Endothelial cell of umbilical vein (primary cell): ENCODE measurements around the gene S100A7. TPM values are rescaled to one million over a fixed set of nuclear protein-coding genes. Genes with fewer than 3 reads are reported as not detected.

ENCODE experiments used
- BruUV-seq: library from RNA; stranded (reverse); fragments of 400-500 nt; replicated peaks from 2 replicates; lab custom pipeline; 2021; lab: Mats Ljungman, UMichigan
- CTCF ChIA-PET: fragments of 300-600, 350-600 bp; sonication (Branson Sonifier 250); formaldehyde crosslinking; loops from one replicate; lab custom pipeline; 2021; ENCODE audit warnings: antibody characterized with exemption, inconsistent platforms; lab: Charles Lee
- POLR2A ChIA-PET: fragments of 300-600, 350-600 bp; sonication (Branson Sonifier 250); formaldehyde crosslinking; loops from one replicate; lab custom pipeline; 2021; ENCODE audit warnings: antibody characterized with exemption, inconsistent platforms; lab: Charles Lee
- DNase-seq: peaks from one replicate; pipeline ENCODE4 v3.0.0-alpha.2; 2011; ENCODE audit warnings: low read depth, low spot score
- FAIRE-seq: peaks from 2 replicates; lab custom pipeline; 2011; peaks lifted over from hg19 to GRCh38; lab: Jason Lieb, UNC
- H2AFZ ChIP-seq: 2 replicates; pipeline ENCODE4 v1.6.0; 2012; ENCODE audit warnings: low read depth, low read length, control low read depth, inconsistent platforms
- H3K27ac ChIP-seq: 2 replicates; pipeline ENCODE4 v1.5.1; 2011; ENCODE audit warnings: low read depth, mild to moderate bottlenecking, control low read depth, low read length, moderate library complexity; ENCODE audit not compliant: insufficient read depth
- H3K27me3 ChIP-seq, 2 experiments: 2 replicates each; pipeline versions ENCODE4 v1.6.0 to v1.6.1; 2011; ENCODE audit warnings: low read length in 2 of 2, mixed read lengths in 1 of 2; ENCODE audit not compliant: control insufficient read depth in 2 of 2, insufficient read depth in 2 of 2
- H3K36me3 ChIP-seq, 2 experiments: 2 replicates in 1 of 2; 3 replicates in 1 of 2; pipeline ENCODE4 v1.5.1; 2011; ENCODE audit warnings: low read length in 2 of 2, mild to moderate bottlenecking in 1 of 2, moderate library complexity in 1 of 2; ENCODE audit not compliant: control insufficient read depth in 2 of 2, insufficient read depth in 2 of 2; ENCODE audit errors: extremely low read depth in 1 of 2
- H3K4me1 ChIP-seq: 3 replicates; pipeline ENCODE4 v1.5.1; 2011; ENCODE audit warnings: mild to moderate bottlenecking, low read length; ENCODE audit not compliant: control insufficient read depth, insufficient read depth; ENCODE audit errors: extremely low read depth
- H3K4me2 ChIP-seq: 2 replicates; pipeline ENCODE4 v1.6.1; 2011; ENCODE audit warnings: low read length, control low read depth, mixed read lengths; ENCODE audit not compliant: insufficient read depth
- H3K4me3 ChIP-seq, 3 experiments: fragments of 200-600 bp in 1 of 3; sonication (generic), shearing (Covaris generic) in 1 of 3; replicated peaks in 1 of 3; 2 replicates each; pipeline ENCODE4 v1.5.1; 2011 to 2016; ENCODE audit warnings: control low read depth in 3 of 3, low read length in 3 of 3, mild to moderate bottlenecking in 2 of 3, inconsistent platforms in 1 of 3, low read depth in 1 of 3, moderate library complexity in 1 of 3; ENCODE audit not compliant: insufficient read depth in 1 of 3
- H3K79me2 ChIP-seq: 2 replicates; pipeline ENCODE4 v1.6.0; 2012; ENCODE audit warnings: low read length, inconsistent platforms; ENCODE audit not compliant: control insufficient read depth, insufficient read depth
- H3K9ac ChIP-seq: replicated peaks from 2 replicates; pipeline ENCODE3; 2011; ENCODE audit warnings: low read length, control low read depth; ENCODE audit not compliant: insufficient read depth; ENCODE audit errors: extremely low read depth
- H3K9me1 ChIP-seq: replicated peaks from 3 replicates; pipeline ENCODE4 v1.6.0; 2011; ENCODE audit warnings: mild to moderate bottlenecking, low read length; ENCODE audit not compliant: control insufficient read depth, insufficient read depth; ENCODE audit errors: extremely low read depth
- H3K9me3 ChIP-seq: replicated peaks from 2 replicates; pipeline ENCODE4 v1.5.1; 2012; ENCODE audit warnings: low read length, inconsistent platforms; ENCODE audit not compliant: control insufficient read depth, insufficient read depth
- H4K20me1 ChIP-seq: replicated peaks from 2 replicates; pipeline ENCODE3; 2011; ENCODE audit warnings: mild to moderate bottlenecking, low read length; ENCODE audit not compliant: control insufficient read depth, insufficient read depth; ENCODE audit errors: extremely low read depth
- EZH2 ChIP-seq: IDR thresholded peaks from 2 replicates; pipeline ENCODE4 v1.6.1; 2012; ENCODE audit warnings: borderline replicate concordance, low read depth, mild to moderate bottlenecking, moderate library complexity, low read length, inconsistent platforms; ENCODE audit not compliant: severe bottlenecking
- FOS ChIP-seq: IDR thresholded peaks from 2 replicates; pipeline ENCODE4 v1.6.1; 2011; ENCODE audit warnings: mild to moderate bottlenecking, low read length, moderate library complexity, borderline replicate concordance; ENCODE audit not compliant: insufficient read depth
- GATA2 ChIP-seq: IDR thresholded peaks from 2 replicates; pipeline ENCODE4 v1.7.0; 2011; ENCODE audit warnings: low read depth, mild to moderate bottlenecking, moderate library complexity, mixed read lengths, low read length; ENCODE audit not compliant: insufficient read length, insufficient read depth
- JUN ChIP-seq: IDR thresholded peaks from 2 replicates; pipeline ENCODE4 v1.6.1; 2011; ENCODE audit warnings: borderline replicate concordance, low read depth; ENCODE audit not compliant: insufficient read length, insufficient read depth
- MYC ChIP-seq: IDR thresholded peaks from one replicate; pipeline ENCODE4 v1.6.1; 2011; ENCODE audit warnings: mild to moderate bottlenecking, low read depth, low read length
- POLR2A ChIP-seq: IDR thresholded peaks from 2 replicates; pipeline ENCODE4 v1.6.1; 2012; ENCODE audit warnings: low read depth, mild to moderate bottlenecking, control low read depth, low read length
- POLR2AphosphoS5 ChIP-seq: IDR thresholded peaks from 2 replicates; pipeline ENCODE4 v1.6.1; 2012; ENCODE audit warnings: low read depth, mild to moderate bottlenecking, control low read depth, low read length, moderate library complexity; ENCODE audit not compliant: insufficient read depth
- dilution Hi-C: fragments of 300-500 bp; cut with MboI; formaldehyde crosslinking; loops from one replicate; pipeline ENCODE4 v1.15.0; 2019; ENCODE audit warnings: low sequenced_read_pairs; ENCODE audit not compliant: extremely low pct_ligation_motif_present
- intact Hi-C: fragments of 100-400 bp; cut with micrococcal nuclease; formaldehyde crosslinking; loops from one replicate; pipeline ENCODE4 v1.10.0; 2022
- polyA plus RNA-seq, 4 experiments: library from polyadenylated mRNA; depleted of rRNA in 3 of 4; stranded (reverse) in 3 of 4; unstranded in 1 of 4; fragments of >200 nt; gene quantifications; 2 replicates each; pipeline versions ENCODE4 v1.2.1 to v1.2.3, GENCODE V29; 2011 to 2012; ENCODE audit warnings: missing spikeins in 1 of 4
- total RNA-seq: library from RNA; stranded (reverse); gene quantifications from 2 replicates; pipeline ENCODE4 v1.2.3, GENCODE V29; 2021
- TF ChIP-seq, protein P1 (sequence below): IDR thresholded peaks from 2 replicates; pipeline ENCODE4 v1.6.1; 2011; ENCODE audit not compliant: insufficient read depth, insufficient read length
- TF ChIP-seq, protein P2 (sequence below), 2 donors: IDR thresholded peaks; 1 replicate in 1 of 2; 2 replicates in 1 of 2; pipeline ENCODE4 v1.5.1; 2011; ENCODE audit warnings: low read length in 2 of 2, mild to moderate bottlenecking in 2 of 2, moderate library complexity in 2 of 2, control low read depth in 1 of 2, inconsistent platforms in 1 of 2, low read depth in 1 of 2; ENCODE audit not compliant: insufficient read depth in 1 of 2; ENCODE audit errors: extremely low read depth in 1 of 2

The S100A7 gene
- total and polyA plus RNA-seq, 2 donors (not counting 3 experiments of a cell fraction or from before 2014, with no cell fraction given): not detected

DNA sequence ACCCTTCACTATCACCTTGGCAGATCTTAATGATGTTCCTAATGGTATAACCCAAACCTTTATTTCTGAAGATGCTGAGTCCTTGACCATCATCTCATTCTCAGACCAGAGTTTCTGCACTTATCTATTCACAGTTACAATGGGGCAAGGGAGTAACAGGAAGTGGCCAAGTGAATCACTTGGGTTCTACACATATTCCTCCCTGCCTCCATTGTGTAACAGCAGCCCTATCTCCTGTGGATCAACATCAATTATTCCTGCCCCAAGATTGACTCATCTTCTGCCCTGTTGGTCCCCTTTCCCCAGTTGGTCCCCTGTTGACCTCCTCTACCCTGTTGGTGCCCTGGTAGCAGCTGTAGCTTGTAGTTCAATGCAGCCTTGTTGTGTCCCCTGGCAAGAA is 10.3 kb upstream of the S100A7 start:
- intact Hi-C loops: no loop called here
- POLR2A ChIA-PET: no interaction called here
- Histone ChIP-seq H4K20me1 (no peaks in the 10 kb centered on the region), H3K9ac (no peak overlapping the region), H3K9me3 (no peaks in the 10 kb centered on the region), H3K4me1 (no peaks in the 10 kb centered on the region), H2AFZ (no peak overlapping the region), H3K36me3 (no peaks in the 10 kb centered on the region), H3K79me2 (no peaks in the 10 kb centered on the region), H3K4me2 (no peak overlapping the region), H3K27ac (no peak overlapping the region), H3K9me1 (no peaks in the 10 kb centered on the region), H3K27me3 (peaks cover 0 to 11% of the 10 kb centered on the region in 2 experiments), H3K4me3 (no peak overlapping the region)
- BruUV-seq: no TSS peak
- FAIRE-seq (no peak), DNase-seq (no peak)
- dilution Hi-C loops: no loop called here
- CTCF ChIA-PET: no interaction called here
- TF ChIP-seq GATA2 (no peak), POLR2AphosphoS5 (no peak), FOS (no peak), MYC (no peak), EZH2 (no peak), JUN (no peak)
- TF ChIP-seq, protein P1, sequence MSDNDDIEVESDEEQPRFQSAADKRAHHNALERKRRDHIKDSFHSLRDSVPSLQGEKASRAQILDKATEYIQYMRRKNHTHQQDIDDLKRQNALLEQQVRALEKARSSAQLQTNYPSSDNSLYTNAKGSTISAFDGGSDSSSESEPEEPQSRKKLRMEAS: no peak

DNA sequence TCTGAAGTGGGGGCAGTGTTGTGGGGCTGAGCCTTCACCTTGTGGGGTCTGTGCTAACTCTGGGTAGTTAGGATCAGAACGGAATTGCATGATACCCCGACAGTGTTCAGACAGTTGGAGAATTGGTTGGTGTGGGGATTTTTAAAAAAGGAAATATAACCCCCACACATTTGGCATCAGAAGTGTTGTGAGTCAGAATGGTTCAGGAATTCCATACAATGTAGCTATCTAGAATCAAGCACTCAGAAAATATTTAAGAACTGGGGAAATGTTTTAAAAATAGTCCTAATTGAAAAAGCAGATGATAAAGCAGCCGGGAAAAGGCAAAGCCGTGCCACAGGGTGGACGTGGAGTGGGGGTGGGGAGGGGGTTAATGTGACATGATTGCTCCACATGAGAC is 6.5 kb upstream of the S100A7 start:
- Histone ChIP-seq H3K79me2 (no peaks in the 10 kb centered on the region), H3K4me2 (no peak overlapping the region), H3K9me1 (no peaks in the 10 kb centered on the region), H3K9ac (no peak overlapping the region), H4K20me1 (no peaks in the 10 kb centered on the region), H3K4me3 (no peak overlapping the region), H3K27ac (no peak overlapping the region), H2AFZ (no peak overlapping the region), H3K27me3 (peaks cover 0 to 13% of the 10 kb centered on the region in 2 experiments), H3K36me3 (no peaks in the 10 kb centered on the region), H3K9me3 (no peaks in the 10 kb centered on the region), H3K4me1 (no peaks in the 10 kb centered on the region)
- intact Hi-C loops: no loop called here
- FAIRE-seq (no peak), DNase-seq (no peak)
- ChIA-PET CTCF (interaction anchor here (1.2 to 2.3 kb wide), 3 partner anchors 11 to 28 kb away, joined by 3 to 33 read pairs (median 4); no protein-coding TSS in a partner anchor), POLR2A (no interaction called here)
- no peak for TF ChIP-seq POLR2AphosphoS5
- no peak for TF ChIP-seq POLR2A
- no peak for TF ChIP-seq FOS
- TF ChIP-seq, protein P2, sequence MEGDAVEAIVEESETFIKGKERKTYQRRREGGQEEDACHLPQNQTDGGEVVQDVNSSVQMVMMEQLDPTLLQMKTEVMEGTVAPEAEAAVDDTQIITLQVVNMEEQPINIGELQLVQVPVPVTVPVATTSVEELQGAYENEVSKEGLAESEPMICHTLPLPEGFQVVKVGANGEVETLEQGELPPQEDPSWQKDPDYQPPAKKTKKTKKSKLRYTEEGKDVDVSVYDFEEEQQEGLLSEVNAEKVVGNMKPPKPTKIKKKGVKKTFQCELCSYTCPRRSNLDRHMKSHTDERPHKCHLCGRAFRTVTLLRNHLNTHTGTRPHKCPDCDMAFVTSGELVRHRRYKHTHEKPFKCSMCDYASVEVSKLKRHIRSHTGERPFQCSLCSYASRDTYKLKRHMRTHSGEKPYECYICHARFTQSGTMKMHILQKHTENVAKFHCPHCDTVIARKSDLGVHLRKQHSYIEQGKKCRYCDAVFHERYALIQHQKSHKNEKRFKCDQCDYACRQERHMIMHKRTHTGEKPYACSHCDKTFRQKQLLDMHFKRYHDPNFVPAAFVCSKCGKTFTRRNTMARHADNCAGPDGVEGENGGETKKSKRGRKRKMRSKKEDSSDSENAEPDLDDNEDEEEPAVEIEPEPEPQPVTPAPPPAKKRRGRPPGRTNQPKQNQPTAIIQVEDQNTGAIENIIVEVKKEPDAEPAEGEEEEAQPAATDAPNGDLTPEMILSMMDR (IDR thresholded peaks at IDR 0.05; ENCODE audit: extremely low read depth in 1 of 2, insufficient read depth in 1 of 2, low read depth in 1 of 2, low read length in 2 of 2): no peak
- TF ChIP-seq JUN: no peak
- TF ChIP-seq GATA2: no peak
- no peak for TF ChIP-seq EZH2
- TF ChIP-seq MYC: no peak
- TF ChIP-seq, protein P1: no peak
- dilution Hi-C loops: no loop called here
- no TSS peak for BruUV-seq
